Stimulated activated CD8-positive, alpha-beta memory T cell treated with anti-CD3 and anti-CD28 coated beads, Interleukin-7, amount 100 ng/mL, for 24 hours (primary cell): ENCODE data around the gene TNS3.

Source experiments
- DNase-seq: peaks from one replicate; pipeline ENCODE4 v3.0.0-alpha.2; 2020; ENCODE audit warnings: low read depth

TNS3 gene

GRCh38 chr7:47367369-47367768 lies 214.5 kb downstream of the TNS3 start:
- DNase-seq: no peak

GRCh38 chr7:47366960-47367359 lies 215.0 kb downstream of the TNS3 start:
- no peak for DNase-seq

- no peak for DNase-seq
Observed at GRCh38 chr7:47366211-47366610, 215.7 kb downstream of the TNS3 start.

GRCh38 chr7:47362984-47363383 lies 218.9 kb downstream of the TNS3 start:
- no peak for DNase-seq

- no peak for DNase-seq
Observed at GRCh38 chr7:47361746-47362215, 220.1 kb downstream of the TNS3 start.

GRCh38 chr7:47361236-47361635 lies 220.7 kb downstream of the TNS3 start:
- no peak for DNase-seq

- DNase-seq: no peak
Observed at GRCh38 chr7:47360301-47360900, 221.5 kb downstream of the TNS3 start.

GRCh38 chr7:47358944-47359588 lies 222.8 kb downstream of the TNS3 start:
- DNase-seq: no peak

GRCh38 chr7:47358357-47358756 lies 223.6 kb downstream of the TNS3 start:
- no peak for DNase-seq

- no peak for DNase-seq
Observed at GRCh38 chr7:47357863-47358262, 224.0 kb downstream of the TNS3 start.

GRCh38 chr7:47357361-47357760 lies 224.6 kb downstream of the TNS3 start:
- no peak for DNase-seq

GRCh38 chr7:47356261-47356660 lies 225.7 kb downstream of the TNS3 start:
- no peak for DNase-seq

- DNase-seq: no peak
Observed at GRCh38 chr7:47355684-47356083, 226.2 kb downstream of the TNS3 start.

- DNase-seq: no peak
Observed at GRCh38 chr7:47354831-47355541, 226.9 kb downstream of the TNS3 start.

- no peak for DNase-seq
Observed at GRCh38 chr7:47354071-47354470, 227.8 kb downstream of the TNS3 start.

- DNase-seq: no peak
Observed at GRCh38 chr7:47352394-47352968, 229.4 kb downstream of the TNS3 start.

GRCh38 chr7:47351233-47352154 lies 230.4 kb downstream of the TNS3 start:
- no peak for DNase-seq

- DNase-seq: no peak
Observed at GRCh38 chr7:47350425-47350824, 231.5 kb downstream of the TNS3 start.

GRCh38 chr7:47349401-47349800 lies 232.5 kb downstream of the TNS3 start:
- DNase-seq: no peak

- no peak for DNase-seq
Observed at GRCh38 chr7:47347816-47348385, 234.0 kb downstream of the TNS3 start.

- no peak for DNase-seq
Observed at GRCh38 chr7:47347346-47347745, 234.6 kb downstream of the TNS3 start.
